IPS-18c (cell line): ENCODE results near the gene PGGHG.

Experiments used
- H3K4me3 ChIP-seq: 2 replicates; pipeline ENCODE4 v1.7.0; 2013; ENCODE audit warnings: low read depth, mild to moderate bottlenecking, low read length, moderate library complexity; ENCODE audit not compliant: insufficient read depth
- H3K9me3 ChIP-seq: one replicate; pipeline ENCODE4 v1.6.1; 2013; ENCODE audit warnings: mild to moderate bottlenecking, low read length, moderate library complexity; ENCODE audit not compliant: control insufficient read depth, insufficient read depth

Gene PGGHG

DNA sequence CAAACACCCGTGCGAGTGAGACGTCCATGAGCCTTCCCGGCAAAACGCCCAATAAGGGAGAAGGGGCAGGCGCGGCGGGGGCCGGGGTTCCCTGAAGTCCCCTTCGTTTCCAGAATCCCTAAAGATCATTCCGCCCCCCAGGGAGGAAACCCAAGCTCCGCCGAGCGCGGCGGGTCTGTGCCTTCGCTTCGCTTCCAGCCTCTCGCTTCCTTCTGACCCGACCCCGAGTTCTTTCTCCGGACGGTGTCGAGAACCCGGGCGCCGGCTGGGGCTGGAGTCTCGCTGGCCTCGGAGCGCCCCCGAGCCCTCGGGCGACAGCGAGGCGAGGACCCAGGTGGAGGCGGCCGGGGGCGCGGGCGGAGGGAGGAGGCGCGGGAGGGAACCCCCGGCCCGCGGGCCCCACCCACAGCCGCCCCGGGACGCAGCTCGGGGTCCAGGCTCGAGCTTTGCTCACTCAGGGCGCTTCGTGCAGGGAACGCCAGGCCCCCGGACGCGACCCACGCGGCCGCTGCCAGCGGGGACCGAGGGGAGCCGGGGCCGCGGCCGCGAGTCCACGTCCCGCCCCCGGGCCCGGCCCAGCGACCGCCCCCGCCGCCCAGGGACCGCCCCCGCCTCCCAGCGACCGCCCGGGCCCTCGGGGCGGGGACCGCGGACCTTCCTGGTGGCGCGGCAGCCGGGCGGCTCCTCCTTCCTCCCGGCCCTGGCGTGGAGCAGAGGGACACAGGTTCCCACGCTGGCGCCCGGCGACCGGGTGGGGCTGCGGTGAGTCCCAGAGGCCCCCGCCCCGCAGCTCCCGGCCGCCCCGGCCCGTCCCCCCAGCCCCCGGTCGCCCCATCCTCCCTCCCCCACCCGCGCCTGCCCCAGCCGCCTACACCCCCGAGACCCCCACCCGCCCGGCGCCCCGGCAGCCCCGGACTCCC lies at the start of gene PGGHG:
TSS of gene PGGHG (plus strand) at position 649 of the 920 bp plus-strand sequence. CDS start 691 bp downstream, outside the sequence.
- Histone ChIP-seq H3K9me3 (peaks cover 2% of the 10 kb centered on the region), H3K4me3 (peak within 1 kb of the TSS; percentile 58)

DNA sequence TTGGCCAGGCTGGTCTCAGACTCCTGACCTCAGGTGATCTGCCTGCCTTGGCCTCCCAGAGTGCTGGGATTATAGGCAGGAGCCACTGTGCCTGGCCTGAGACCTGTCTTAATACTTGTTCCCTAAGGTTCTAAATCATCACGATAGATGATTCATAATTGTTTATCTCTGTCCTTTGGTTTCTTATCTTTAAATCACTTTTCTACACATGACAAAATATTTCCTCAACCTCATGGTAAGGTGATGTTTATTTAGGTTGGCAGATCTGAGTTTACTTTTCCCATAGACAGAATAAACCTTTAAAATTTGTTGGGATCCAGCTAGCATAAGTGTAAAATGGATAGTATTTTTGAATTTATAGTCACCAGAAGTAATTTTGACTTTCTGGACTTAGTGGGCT lies 48.6 kb upstream of the PGGHG start:
- H3K4me3 ChIP-seq, result no peak overlapping the region
- H3K9me3 ChIP-seq, result no peaks in the 10 kb centered on the region

DNA sequence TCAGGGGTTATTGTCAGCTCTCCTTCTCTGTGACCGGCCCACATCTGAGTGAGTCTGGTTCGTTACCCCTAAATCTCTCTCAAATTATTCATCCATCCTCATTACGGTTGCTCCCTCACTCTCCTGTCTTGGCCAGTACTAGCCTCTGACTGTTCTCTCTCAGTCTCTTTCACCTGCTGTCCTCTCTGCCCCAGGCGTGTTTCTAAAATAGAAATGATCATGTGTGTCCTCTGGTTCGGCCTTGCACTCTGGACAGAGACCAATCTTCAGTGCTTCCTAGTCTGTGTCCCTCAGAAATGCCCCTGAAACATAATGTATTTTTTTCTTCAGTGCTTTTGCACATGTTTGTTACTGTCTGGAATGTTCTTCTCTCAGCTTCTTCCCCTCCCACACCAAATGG lies 47.3 kb upstream of the PGGHG start:
- no peaks in the 10 kb centered on the region for H3K9me3 ChIP-seq
- H3K4me3 ChIP-seq, result no peak overlapping the region

DNA sequence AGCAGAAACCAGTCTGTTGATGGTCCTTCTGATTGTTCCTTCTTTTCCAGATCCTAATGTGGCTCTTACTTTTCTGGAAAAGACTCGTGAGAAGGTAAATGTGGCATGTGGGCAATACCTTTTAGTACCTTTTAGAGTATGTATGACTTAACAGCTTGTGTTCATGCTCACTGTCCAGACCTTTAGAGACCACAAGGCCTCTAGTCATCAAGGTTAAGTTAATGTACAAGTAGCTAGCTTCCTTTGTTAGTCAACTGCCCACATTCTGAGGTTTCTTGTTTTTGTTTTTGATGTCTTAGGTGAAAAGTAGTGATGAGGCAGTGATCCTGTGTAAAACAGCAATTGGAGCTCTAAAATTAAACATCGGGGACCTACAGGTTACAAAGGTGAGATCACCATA lies 44.5 kb upstream of the PGGHG start:
- H3K4me3 ChIP-seq, result no peak overlapping the region
- H3K9me3 ChIP-seq, result no peaks in the 10 kb centered on the region

DNA sequence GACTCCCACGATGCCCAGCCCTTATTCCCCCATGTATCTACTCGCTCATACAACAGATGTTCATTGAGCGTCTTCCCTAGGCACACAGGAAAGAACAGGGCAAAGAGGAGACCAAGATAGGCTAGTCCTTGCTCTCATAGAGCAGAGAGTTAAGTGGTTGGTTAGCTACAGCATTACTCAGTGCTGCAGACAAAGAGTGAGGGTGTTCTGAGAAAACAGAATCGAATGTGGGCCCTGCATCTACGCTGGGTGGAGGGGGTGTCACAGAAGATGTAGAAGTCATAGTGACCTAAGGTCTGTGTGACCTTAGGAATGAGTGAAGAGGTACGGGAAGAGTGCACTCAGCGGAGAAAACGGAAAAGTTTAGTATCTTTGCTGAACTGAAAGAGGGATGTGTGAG lies 39.9 kb upstream of the PGGHG start:
- Histone ChIP-seq H3K4me3 (no peak overlapping the region), H3K9me3 (no peaks in the 10 kb centered on the region)

DNA sequence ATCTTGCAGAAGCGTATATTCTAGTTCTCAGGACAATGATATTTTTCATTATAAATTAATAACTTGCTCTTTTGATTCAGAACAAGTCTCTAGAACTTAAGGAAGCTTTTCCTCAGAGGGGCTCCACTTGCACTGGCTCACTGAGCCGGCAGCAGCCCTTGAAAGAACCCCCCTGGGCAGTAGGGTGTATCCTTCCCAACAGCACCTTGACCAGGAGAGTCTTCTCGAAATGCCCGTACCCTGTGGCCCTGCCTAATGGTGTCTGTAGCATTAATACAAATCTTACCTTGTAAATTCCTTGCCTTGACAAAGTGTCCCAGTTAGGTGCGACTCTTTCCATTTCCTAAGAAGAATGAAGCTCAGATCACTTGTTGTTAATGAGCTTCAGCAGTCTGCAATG lies 38.7 kb upstream of the PGGHG start:
- no peaks in the 10 kb centered on the region for H3K9me3 ChIP-seq
- no peak overlapping the region for H3K4me3 ChIP-seq

DNA sequence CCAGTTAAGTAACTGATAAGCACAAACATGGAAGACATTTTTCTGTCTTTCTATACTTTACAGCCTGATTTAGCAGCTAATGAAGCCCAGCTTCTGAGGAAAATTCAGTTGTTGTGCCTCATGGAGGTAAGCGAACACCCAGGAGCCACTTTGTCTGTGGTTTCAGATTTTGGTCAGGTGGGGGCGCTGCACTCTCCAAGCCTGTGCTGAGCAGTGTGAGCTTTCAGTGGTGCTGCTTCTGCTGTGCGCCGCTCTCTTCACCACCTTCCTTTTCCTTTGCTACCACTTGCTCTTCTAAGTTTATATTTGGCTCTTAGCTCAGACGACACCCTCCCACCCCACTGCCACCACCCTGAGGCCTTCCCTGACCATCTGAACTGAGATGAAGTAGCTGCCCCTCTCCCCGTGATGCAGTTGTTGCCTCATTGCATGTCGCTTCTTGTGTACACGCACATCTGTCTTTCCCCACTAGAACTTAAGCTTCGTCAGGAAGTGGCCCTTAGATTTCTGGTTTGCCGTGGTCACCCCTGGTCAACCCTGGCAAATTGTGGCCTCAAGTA lies 38.1 kb upstream of the PGGHG start:
- H3K4me3 ChIP-seq, result no peak overlapping the region
- H3K9me3 ChIP-seq, result no peaks in the 10 kb centered on the region

DNA sequence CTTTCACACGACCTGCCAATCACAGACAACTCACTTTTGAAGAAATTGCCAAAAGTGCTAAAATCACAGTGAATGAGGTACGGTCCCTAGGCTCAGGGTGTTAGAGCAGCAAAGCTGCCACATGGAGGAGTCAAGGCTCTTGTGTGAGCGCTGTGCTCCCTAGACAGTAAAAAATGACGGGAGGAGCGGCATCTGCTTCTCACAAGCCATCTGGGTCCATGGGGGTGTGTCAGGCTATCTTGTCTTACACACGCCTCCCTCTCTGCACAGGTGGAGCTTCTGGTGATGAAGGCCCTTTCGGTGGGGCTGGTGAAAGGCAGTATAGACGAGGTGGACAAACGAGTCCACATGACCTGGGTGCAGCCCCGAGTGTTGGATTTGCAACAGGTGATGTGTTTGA lies 37.4 kb upstream of the PGGHG start:
- Histone ChIP-seq H3K9me3 (no peaks in the 10 kb centered on the region), H3K4me3 (no peak overlapping the region)

DNA sequence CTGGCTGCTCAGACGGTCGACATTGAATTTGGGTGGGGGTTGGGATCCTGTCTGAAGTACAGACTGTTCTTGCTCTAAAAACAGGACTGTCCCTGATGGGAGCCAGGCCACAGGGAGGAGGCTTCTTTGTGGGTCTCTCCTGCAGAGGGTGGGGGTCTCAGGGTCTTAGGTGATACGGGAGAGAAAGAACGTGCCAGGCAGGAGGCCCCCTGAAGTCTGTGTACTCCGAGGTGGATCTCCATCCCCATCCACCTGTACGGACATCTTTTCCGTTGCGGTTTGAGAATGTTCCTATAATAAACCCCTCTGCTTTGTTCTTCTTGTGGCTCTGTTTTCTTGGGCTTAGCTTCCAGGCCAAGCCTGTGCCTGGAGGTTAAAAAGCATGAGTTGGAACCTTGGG lies 36.3 kb upstream of the PGGHG start:
- no peaks in the 10 kb centered on the region for H3K9me3 ChIP-seq
- H3K4me3 ChIP-seq, result no peak overlapping the region

DNA sequence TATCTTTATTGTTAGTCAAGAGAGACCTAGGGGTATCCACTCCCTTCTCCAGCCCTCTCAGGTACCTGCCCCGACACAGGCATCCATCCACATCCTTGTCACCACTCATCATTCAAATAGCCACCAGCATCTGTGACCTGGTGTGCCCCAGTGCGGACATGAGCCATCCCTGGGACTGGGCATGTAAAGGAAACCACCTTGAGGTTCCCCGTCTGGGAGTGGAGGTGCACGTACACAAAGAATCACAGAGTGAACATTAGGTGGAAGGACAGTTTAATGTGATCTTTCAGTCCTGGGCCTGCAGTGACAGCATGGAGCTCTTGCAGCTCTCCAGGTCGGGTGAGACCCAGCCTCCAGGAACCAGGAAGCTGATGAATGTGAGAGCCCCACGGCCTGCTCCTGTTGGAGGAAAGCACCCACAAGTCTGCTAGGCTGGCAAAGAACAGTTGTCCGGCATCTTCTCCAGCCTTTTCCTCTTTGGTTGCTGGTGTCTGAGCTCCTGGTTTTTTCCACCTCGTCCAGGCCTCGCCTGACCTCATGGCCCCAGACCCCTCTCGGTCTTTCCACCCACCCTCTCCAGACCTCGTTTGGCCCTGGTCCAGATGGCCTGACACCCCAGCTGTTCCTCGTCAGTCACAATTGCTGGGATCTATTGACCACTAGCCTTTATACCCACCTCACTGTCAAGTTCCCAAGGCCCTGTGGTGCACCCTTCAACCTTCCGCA lies 35.6 kb upstream of the PGGHG start:
- H3K9me3 ChIP-seq, result no peaks in the 10 kb centered on the region
- no peak overlapping the region for H3K4me3 ChIP-seq

DNA sequence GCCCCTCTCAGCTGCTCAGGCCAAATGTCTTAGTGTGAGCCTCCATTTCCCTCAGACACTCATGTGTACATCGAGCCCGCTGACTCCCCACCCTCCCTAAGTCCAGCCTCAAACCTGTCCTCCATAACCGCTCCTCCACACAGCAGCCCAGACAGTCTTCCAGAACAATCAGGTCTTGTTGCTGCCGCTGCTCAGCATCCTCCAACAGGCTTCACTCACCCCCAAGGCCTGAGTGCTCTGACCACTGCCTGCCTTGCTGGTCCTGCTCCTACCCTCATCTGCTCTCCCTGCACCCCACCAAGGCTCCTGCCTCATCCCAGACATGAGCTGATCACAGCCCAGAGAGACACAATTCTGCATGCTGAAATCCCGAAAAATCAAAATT lies 35.0 kb upstream of the PGGHG start:
- H3K4me3 ChIP-seq, result no peak overlapping the region
- no peaks in the 10 kb centered on the region for H3K9me3 ChIP-seq

DNA sequence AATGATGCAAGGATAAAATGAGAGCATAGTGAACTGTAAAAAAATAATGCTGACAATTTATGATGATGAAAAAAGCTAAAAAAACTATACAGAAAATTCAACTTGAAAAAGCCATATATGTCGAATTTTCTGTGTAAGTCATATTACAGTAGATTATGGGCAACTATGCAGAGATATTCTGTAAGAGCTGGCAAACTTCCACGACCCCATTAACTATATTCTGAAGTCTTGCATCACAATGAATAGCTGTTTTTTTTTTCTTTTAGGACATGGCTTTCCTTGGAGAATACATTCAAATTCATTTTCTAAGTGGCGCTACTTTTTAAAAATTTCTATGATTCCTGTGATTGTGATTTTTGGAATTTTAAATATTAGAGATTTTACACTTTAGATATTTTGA lies 33.8 kb upstream of the PGGHG start:
- H3K4me3 ChIP-seq, result no peak overlapping the region
- H3K9me3 ChIP-seq, result no peaks in the 10 kb centered on the region

DNA sequence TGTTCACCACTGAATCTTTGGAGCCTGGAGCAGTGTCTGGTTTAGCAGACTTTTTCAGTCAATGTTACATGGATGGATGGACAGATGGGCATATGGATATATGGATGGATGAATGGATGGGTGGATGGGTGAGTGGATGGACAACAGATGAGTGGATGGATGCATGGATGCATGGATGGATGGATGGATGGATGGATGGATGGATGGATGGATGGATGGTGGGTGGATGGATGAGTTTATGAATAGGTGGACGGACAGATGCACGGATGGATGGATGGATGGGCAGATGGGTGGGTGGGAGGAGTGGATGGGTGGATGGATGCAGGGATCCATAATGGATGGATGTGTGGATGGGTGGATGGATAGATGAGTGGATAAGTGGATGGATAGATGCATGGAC lies 33.1 kb upstream of the PGGHG start:
- H3K9me3 ChIP-seq, result no peaks in the 10 kb centered on the region
- H3K4me3 ChIP-seq, result no peak overlapping the region

DNA sequence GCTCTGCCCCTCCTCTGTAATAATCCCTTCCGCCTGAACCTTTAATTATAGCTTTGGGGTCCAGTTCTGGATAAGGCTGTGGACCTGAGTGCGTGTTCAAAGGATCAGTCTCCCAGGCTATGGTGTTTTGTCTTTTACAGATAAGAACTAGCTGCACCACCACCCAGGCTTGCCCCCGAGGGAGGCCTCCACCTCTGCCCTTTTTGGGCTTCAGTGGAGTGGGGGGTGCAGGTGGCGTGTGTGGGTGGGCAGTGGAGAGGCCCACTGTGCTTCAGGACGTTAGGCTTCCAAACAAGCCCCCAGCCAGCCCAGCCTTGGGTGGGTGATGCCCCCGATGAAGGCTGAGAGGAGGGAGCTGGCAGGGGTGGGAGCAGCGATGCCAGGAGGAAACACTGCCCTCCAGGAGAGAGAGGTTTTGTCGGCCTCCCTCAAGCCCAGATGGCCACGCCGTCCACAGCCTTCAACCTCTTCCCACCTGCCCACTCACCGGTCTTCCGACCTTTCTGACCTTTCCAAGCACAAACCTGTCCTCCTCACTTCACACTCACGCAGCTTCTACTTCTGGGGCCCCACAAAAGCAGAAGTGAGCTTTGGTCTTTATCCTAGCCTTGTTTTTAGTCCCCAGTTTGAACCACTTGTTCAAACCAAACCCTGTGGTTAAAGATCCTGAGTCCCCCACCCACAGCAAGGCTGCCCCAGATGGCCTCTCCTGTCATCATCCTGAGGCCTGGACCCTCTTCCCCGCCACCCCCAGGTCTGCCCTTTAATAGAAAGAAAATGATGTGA lies 31.8 kb upstream of the PGGHG start:
- Histone ChIP-seq H3K9me3 (no peaks in the 10 kb centered on the region), H3K4me3 (no peak overlapping the region)

DNA sequence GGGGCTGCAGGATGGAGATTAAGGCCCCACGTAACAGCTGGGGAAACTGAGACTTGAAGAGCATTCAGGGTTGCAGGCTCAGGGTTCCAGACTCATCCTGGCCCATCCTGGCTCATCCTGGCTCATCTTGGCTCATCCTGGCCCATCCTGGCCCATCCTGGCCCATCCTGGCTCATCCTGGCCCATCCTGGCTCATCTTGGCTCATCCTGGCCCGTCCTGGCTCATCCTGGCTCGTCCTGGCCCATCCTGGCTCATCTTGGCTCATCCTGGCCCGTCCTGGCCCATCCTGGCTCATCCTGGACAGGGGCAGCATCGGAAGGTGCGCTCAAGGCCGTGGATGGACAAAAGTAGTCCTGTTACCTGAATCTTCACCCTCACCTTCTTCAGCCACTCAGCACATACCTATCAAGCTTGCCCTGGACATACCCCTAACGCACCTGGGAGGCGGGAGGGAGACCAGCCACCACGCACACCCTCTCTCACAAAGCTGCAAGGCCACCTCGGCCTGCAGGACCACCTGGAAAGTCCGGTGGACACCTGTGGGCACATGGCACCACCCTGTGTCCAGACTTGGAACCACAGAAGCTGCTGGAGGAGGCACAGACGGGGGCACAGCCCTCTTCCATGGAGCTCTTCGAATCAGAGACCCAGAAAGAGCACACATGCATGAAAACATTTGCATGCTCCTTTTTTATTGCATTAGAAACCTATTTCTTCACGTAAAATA lies 31.0 kb upstream of the PGGHG start:
- Histone ChIP-seq H3K4me3 (no peak overlapping the region), H3K9me3 (no peaks in the 10 kb centered on the region)

DNA sequence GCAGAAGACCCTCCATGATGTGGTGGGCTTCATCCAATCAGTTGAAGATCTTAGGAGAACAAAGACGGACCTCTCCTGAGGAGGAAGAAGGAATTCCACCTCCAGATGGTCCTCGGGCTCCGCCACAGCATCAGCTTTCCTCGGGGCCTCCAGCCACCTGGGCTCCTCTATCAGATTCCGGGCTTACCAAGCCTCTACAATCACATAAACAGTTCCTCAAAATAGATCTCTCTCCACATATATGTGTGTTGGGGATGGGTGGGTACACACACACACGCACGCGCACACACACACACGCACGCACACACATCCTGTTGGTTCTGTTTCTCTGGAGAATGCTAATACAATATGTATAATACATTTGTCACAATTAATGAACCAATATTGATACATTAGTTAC lies 29.5 kb upstream of the PGGHG start:
- Histone ChIP-seq H3K4me3 (no peak overlapping the region), H3K9me3 (no peaks in the 10 kb centered on the region)

DNA sequence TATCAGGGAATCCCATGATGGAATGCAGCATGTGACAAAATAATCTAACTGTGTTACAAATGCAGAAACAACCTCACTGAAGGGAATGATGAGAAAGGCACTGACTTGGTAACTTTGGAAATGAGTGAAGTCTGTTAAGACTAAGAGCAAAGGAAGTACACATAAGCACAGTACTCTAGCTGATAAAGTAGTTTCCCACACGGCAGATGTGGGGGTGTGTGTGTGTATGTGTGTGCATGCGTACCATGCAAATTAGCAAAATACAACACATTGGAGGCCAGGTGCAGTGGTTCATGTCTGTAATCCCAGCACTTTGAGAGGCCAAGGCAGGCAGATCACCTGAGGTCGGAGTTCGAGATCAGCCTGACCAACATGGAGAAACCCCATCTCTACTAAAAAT lies 27.3 kb upstream of the PGGHG start:
- H3K4me3 ChIP-seq, result no peak overlapping the region
- H3K9me3 ChIP-seq, result no peaks in the 10 kb centered on the region
